Endothelial cell of umbilical vein (primary cell): ENCODE results near the gene ZNF768.

ENCODE experiments used
- EZH2 ChIP-seq: IDR thresholded peaks from 2 replicates; pipeline ENCODE4 v1.6.1; 2012; ENCODE audit warnings: borderline replicate concordance, low read depth, mild to moderate bottlenecking, moderate library complexity, low read length, inconsistent platforms; ENCODE audit not compliant: severe bottlenecking
- FOS ChIP-seq: IDR thresholded peaks from 2 replicates; pipeline ENCODE4 v1.6.1; 2011; ENCODE audit warnings: mild to moderate bottlenecking, low read length, moderate library complexity, borderline replicate concordance; ENCODE audit not compliant: insufficient read depth
- GATA2 ChIP-seq: IDR thresholded peaks from 2 replicates; pipeline ENCODE4 v1.7.0; 2011; ENCODE audit warnings: low read depth, mild to moderate bottlenecking, moderate library complexity, mixed read lengths, low read length; ENCODE audit not compliant: insufficient read length, insufficient read depth
- JUN ChIP-seq: IDR thresholded peaks from 2 replicates; pipeline ENCODE4 v1.6.1; 2011; ENCODE audit warnings: borderline replicate concordance, low read depth; ENCODE audit not compliant: insufficient read length, insufficient read depth
- MYC ChIP-seq: IDR thresholded peaks from one replicate; pipeline ENCODE4 v1.6.1; 2011; ENCODE audit warnings: mild to moderate bottlenecking, low read depth, low read length
- POLR2A ChIP-seq: IDR thresholded peaks from 2 replicates; pipeline ENCODE4 v1.6.1; 2012; ENCODE audit warnings: low read depth, mild to moderate bottlenecking, control low read depth, low read length
- POLR2AphosphoS5 ChIP-seq: IDR thresholded peaks from 2 replicates; pipeline ENCODE4 v1.6.1; 2012; ENCODE audit warnings: low read depth, mild to moderate bottlenecking, control low read depth, low read length, moderate library complexity; ENCODE audit not compliant: insufficient read depth
- TF ChIP-seq, protein P1 (sequence below), 2 donors: IDR thresholded peaks; 1 replicate in 1 of 2; 2 replicates in 1 of 2; pipeline ENCODE4 v1.5.1; 2011; ENCODE audit warnings: low read length in 2 of 2, mild to moderate bottlenecking in 2 of 2, moderate library complexity in 2 of 2, control low read depth in 1 of 2, inconsistent platforms in 1 of 2, low read depth in 1 of 2; ENCODE audit not compliant: insufficient read depth in 1 of 2; ENCODE audit errors: extremely low read depth in 1 of 2
- TF ChIP-seq, protein P2 (sequence below): IDR thresholded peaks from 2 replicates; pipeline ENCODE4 v1.6.1; 2011; ENCODE audit not compliant: insufficient read depth, insufficient read length

DNA sequence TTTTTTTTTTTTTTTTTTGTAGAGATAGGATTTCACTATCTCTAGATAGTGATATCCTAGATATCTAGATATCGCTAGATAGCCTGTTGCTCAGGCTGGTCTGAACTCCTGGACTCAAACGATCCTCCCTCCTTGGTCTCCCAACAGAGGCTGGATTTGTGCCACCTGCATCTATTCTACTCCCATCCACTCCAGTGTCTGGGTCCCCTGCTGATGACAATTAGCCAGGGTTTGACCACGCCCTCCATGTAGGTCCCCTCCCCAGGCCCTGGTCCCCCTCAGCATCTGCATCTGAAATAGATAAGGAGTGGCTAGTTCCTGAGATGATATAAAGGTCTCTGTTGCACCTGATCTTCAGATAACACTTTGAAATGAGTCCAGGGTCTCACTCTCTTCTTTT lies 42.9 kb upstream of the ZNF768 start:
- TF ChIP-seq, protein P1, sequence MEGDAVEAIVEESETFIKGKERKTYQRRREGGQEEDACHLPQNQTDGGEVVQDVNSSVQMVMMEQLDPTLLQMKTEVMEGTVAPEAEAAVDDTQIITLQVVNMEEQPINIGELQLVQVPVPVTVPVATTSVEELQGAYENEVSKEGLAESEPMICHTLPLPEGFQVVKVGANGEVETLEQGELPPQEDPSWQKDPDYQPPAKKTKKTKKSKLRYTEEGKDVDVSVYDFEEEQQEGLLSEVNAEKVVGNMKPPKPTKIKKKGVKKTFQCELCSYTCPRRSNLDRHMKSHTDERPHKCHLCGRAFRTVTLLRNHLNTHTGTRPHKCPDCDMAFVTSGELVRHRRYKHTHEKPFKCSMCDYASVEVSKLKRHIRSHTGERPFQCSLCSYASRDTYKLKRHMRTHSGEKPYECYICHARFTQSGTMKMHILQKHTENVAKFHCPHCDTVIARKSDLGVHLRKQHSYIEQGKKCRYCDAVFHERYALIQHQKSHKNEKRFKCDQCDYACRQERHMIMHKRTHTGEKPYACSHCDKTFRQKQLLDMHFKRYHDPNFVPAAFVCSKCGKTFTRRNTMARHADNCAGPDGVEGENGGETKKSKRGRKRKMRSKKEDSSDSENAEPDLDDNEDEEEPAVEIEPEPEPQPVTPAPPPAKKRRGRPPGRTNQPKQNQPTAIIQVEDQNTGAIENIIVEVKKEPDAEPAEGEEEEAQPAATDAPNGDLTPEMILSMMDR (IDR thresholded peaks at IDR 0.05; ENCODE audit: extremely low read depth in 1 of 2, insufficient read depth in 1 of 2, low read depth in 1 of 2, low read length in 2 of 2), result no peak
- TF ChIP-seq EZH2, result no peak
- TF ChIP-seq POLR2A, result no peak
- no peak for TF ChIP-seq POLR2AphosphoS5
- TF ChIP-seq, protein P2, sequence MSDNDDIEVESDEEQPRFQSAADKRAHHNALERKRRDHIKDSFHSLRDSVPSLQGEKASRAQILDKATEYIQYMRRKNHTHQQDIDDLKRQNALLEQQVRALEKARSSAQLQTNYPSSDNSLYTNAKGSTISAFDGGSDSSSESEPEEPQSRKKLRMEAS, result no peak
- TF ChIP-seq MYC, result no peak
- no peak for TF ChIP-seq FOS
- no peak for TF ChIP-seq JUN
- no peak for TF ChIP-seq GATA2
